Skeletal muscle tissue (tissue), 4 donors: ENCODE results near the gene GALNT14. TPM values are rescaled to one million over a fixed set of nuclear protein-coding genes. Genes with fewer than 3 reads are reported as not detected.

Source experiments
- H3K27ac ChIP-seq: one replicate; pipeline ENCODE4 v1.7.0; 2013; ENCODE audit warnings: mild to moderate bottlenecking, low read depth, low read length, inconsistent platforms
- H3K27me3 ChIP-seq, 3 donors: one replicate each; pipeline ENCODE4 v1.7.0; 2013; ENCODE audit warnings: low read length in 3 of 3; ENCODE audit not compliant: control insufficient read depth in 3 of 3, insufficient read depth in 3 of 3
- H3K36me3 ChIP-seq, 3 donors: one replicate each; pipeline ENCODE4 v1.7.0; 2013; ENCODE audit warnings: low read length in 3 of 3; ENCODE audit not compliant: control insufficient read depth in 3 of 3, insufficient read depth in 3 of 3
- H3K4me1 ChIP-seq, 3 donors: one replicate each; pipeline ENCODE4 v1.7.0; 2013; ENCODE audit warnings: low read length in 3 of 3, mild to moderate bottlenecking in 3 of 3; ENCODE audit not compliant: control insufficient read depth in 3 of 3, insufficient read depth in 3 of 3
- H3K4me3 ChIP-seq, 3 donors: one replicate each; pipeline ENCODE4 v1.7.0; 2013; ENCODE audit warnings: low read length in 3 of 3
- H3K9ac ChIP-seq, 3 donors: one replicate each; pipeline ENCODE4 v1.7.0; 2013; ENCODE audit warnings: low read length in 3 of 3, mild to moderate bottlenecking in 3 of 3, moderate library complexity in 2 of 3, low read depth in 1 of 3
- H3K9me3 ChIP-seq, 3 donors: one replicate each; pipeline ENCODE4 v1.7.0; 2013; ENCODE audit warnings: low read length in 3 of 3; ENCODE audit not compliant: control insufficient read depth in 3 of 3
- total RNA-seq: library from RNA; depleted of rRNA; stranded (reverse); fragments of >200 nt; gene quantifications from one replicate; pipeline ENCODE4 v1.2.3, GENCODE V29; 2014
- donor health status: Osteomylitis.

Gene GALNT14
- total RNA-seq, 1 donor from 2014 or later: 2.1 TPM

GRCh38 chr2:31060397-31060796 is 77.8 kb downstream of the GALNT14 start:
- H3K9ac ChIP-seq: no peak overlapping the region
- no peak overlapping the region for H3K27ac ChIP-seq
- peaks cover 0 to under 1% (median 0%) of the 10 kb centered on the region in 3 donors for H3K27me3 ChIP-seq
- H3K9me3 ChIP-seq: no peaks in the 10 kb centered on the region
- no peaks in the 10 kb centered on the region for H3K36me3 ChIP-seq
- no peak overlapping the region for H3K4me3 ChIP-seq
- H3K4me1 ChIP-seq: no peaks in the 10 kb centered on the region

- Histone ChIP-seq H3K9ac (no peak overlapping the region), H3K27ac (no peak overlapping the region), H3K4me3 (no peak overlapping the region), H3K9me3 (no peaks in the 10 kb centered on the region), H3K36me3 (no peaks in the 10 kb centered on the region), H3K27me3 (no peaks in the 10 kb centered on the region), H3K4me1 (peaks cover 0 to 2% (median 0%) of the 10 kb centered on the region in 3 donors)
These were observed 79.9 kb downstream of the GALNT14 start for GRCh38 chr2:31058096-31059035.

DNA sequence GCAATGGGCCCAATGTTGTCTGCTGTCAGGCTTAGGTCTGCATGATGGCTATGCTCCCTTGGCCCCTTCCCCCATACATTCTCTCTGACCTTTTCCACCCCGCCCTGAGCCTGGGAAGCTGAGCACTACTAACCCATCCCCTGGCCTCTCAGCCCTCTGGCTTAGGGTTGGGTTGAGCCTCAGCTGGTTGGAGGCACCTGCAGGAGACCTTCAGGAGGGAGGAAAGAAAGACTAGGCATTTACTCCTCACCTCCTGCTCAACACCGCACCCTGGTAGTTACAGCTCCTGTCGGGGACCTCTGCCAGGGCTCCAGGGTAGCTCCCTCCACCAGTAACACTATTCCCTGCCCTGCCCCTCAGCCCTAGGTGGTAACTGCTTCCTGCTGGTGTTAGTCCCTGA is 80.5 kb downstream of the GALNT14 start:
- Histone ChIP-seq H3K9ac (no peak overlapping the region), H3K4me1 (peaks cover 0 to 2% (median 0%) of the 10 kb centered on the region in 3 donors), H3K9me3 (no peaks in the 10 kb centered on the region), H3K4me3 (no peak overlapping the region), H3K36me3 (no peaks in the 10 kb centered on the region), H3K27me3 (no peaks in the 10 kb centered on the region), H3K27ac (no peak overlapping the region)

- H3K4me1 ChIP-seq: peaks cover 0 to 2% (median 0%) of the 10 kb centered on the region in 3 donors
- H3K27ac ChIP-seq: no peak overlapping the region
These were observed 82.3 kb downstream of the GALNT14 start for GRCh38 chr2:31055938-31056337.

GRCh38 chr2:31054842-31055388 is 83.3 kb downstream of the GALNT14 start:
- H3K36me3 ChIP-seq: no peaks in the 10 kb centered on the region
- H3K27ac ChIP-seq: no peak overlapping the region
- no peak overlapping the region for H3K9ac ChIP-seq
- no peak overlapping the region for H3K4me3 ChIP-seq
- H3K9me3 ChIP-seq: no peaks in the 10 kb centered on the region
- no peaks in the 10 kb centered on the region for H3K27me3 ChIP-seq
- H3K4me1 ChIP-seq: peaks cover 0 to 2% (median 0%) of the 10 kb centered on the region in 3 donors

More at GRCh38 chr2:31055938-31056337, 82.3 kb downstream of the GALNT14 start:
- H3K9ac ChIP-seq: no peak overlapping the region
- no peak overlapping the region for H3K4me3 ChIP-seq
- H3K9me3 ChIP-seq: no peaks in the 10 kb centered on the region
- no peaks in the 10 kb centered on the region for H3K27me3 ChIP-seq
- H3K36me3 ChIP-seq: no peaks in the 10 kb centered on the region

GRCh38 chr2:31053929-31054782 is 84.1 kb downstream of the GALNT14 start:
- no peak overlapping the region for H3K27ac ChIP-seq
- H3K36me3 ChIP-seq: no peaks in the 10 kb centered on the region
- H3K4me3 ChIP-seq: no peak overlapping the region
- H3K9me3 ChIP-seq: no peaks in the 10 kb centered on the region
- no peak overlapping the region for H3K9ac ChIP-seq
- H3K27me3 ChIP-seq: no peaks in the 10 kb centered on the region
- peaks cover 0 to 2% (median 0%) of the 10 kb centered on the region in 3 donors for H3K4me1 ChIP-seq

GRCh38 chr2:31052284-31052683 is 86.0 kb downstream of the GALNT14 start:
- no peaks in the 10 kb centered on the region for H3K9me3 ChIP-seq
- no peaks in the 10 kb centered on the region for H3K36me3 ChIP-seq

GRCh38 chr2:31051258-31052140 is 86.7 kb downstream of the GALNT14 start:
- no peak overlapping the region for H3K27ac ChIP-seq
- H3K36me3 ChIP-seq: no peaks in the 10 kb centered on the region
- H3K4me3 ChIP-seq: no peak overlapping the region
- no peak overlapping the region for H3K9ac ChIP-seq
- H3K4me1 ChIP-seq: peaks cover 0 to 2% (median 0%) of the 10 kb centered on the region in 3 donors
- no peaks in the 10 kb centered on the region for H3K9me3 ChIP-seq
- no peaks in the 10 kb centered on the region for H3K27me3 ChIP-seq

More at GRCh38 chr2:31052284-31052683, 86.0 kb downstream of the GALNT14 start:
- no peak overlapping the region for H3K9ac ChIP-seq
- peaks cover 0 to 2% (median 0%) of the 10 kb centered on the region in 3 donors for H3K4me1 ChIP-seq
- H3K4me3 ChIP-seq: no peak overlapping the region
- H3K27me3 ChIP-seq: no peaks in the 10 kb centered on the region
- no peak overlapping the region for H3K27ac ChIP-seq

DNA sequence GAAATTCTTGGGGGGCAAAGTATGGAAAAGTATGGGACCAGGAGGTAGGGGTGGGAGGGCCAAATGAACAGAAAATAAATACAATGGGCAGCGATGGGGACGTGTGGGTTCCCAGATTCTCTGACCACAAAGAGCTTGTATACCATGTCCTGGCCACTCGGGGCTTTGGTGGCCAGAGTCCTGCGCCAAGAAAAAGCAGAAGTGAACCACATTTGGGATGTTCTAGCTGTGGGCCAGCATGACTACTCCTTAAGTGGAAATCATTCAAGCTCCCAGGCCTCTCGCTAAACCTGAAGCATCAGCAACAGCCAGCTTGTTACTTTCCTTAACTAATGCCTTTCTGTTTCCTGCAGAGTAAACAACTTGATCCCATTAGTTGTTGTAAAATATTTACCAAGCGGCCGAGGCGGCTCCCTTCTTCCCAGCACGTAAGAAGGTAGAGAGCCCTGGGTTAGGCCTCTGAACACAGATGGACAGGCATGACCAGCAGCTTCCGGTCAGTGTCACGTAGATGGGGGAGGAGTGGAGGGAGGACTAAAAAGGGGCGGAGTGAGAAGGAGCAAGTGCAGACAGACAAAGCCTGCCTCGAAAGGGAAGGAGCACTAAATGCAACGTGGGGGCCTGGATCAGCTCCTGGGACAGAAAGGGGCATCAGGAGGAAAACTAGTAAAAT is 88.2 kb downstream of the GALNT14 start:
- no peak overlapping the region for H3K9ac ChIP-seq
- H3K4me1 ChIP-seq: peaks cover 0 to 2% (median 0%) of the 10 kb centered on the region in 3 donors
- no peaks in the 10 kb centered on the region for H3K27me3 ChIP-seq
- no peaks in the 10 kb centered on the region for H3K9me3 ChIP-seq
- no peak overlapping the region for H3K4me3 ChIP-seq
- no peaks in the 10 kb centered on the region for H3K36me3 ChIP-seq
- H3K27ac ChIP-seq: no peak overlapping the region
